A549 (cell line): ENCODE results near the gene PBX1.

Source experiments
- CTCF ChIP-seq: fragments of >200 bp; sonication (Bioruptor Twin); formaldehyde crosslinking; IDR thresholded peaks from 3 replicates; pipeline ENCODE4 v1.5.1; 2016
- HOXB13 ChIP-seq: fragments of 250-450 bp; sonication (Bioruptor Pico); IDR thresholded peaks from 2 replicates; pipeline ENCODE4 v1.5.0; 2020; ENCODE audit warnings: low read depth, mild to moderate bottlenecking, moderate library complexity

- no peak for TF ChIP-seq CTCF
- TF ChIP-seq HOXB13 = no peak
Measured at GRCh38 chr1:164631751-164632150, 72.8 kb downstream of the PBX1 start.
